ENCODE results near the gene TGFB3.

Gene TGFB3

DNA sequence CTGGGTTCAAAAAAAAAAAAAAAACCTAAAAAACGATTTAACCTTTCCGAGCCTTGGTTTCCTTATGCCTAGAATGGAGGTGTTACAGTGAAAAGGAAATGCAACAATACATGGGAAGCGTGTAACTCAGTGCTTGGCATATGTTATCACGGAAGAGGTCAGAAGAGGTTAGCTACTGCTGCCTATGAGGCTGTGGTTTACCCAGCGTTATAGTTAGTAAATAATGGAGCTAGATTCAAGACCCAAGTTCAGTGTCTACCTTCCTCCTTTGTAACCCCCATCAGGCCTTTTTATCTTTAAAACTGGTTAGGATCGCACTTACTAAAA, 4.6 kb upstream of the TGFB3 start:
- Histone ChIP-seq H3K4me3 (ENCODE audit: low read length) (peak overlapping the region; percentile 89), H3K36me3 (ENCODE audit: insufficient read depth, low read depth, low read length) (peaks cover 12% of the 10 kb centered on the region; the same call in 1 of the 2 replicates), H3K9ac (ENCODE audit: low read depth, low read length) (peak overlapping the region; percentile 83; the same call in 1 of the 2 replicates), H3K9me3 (ENCODE audit: insufficient read depth, low read depth, low read length) (no peaks in the 10 kb centered on the region), H3K27me3 (ENCODE audit: insufficient read depth, low read length) (peaks cover 27% of the 10 kb centered on the region), H3K27ac (ENCODE audit: low read length) (no peak overlapping the region), H3K4me1 (ENCODE audit: insufficient read depth, low read length) (peaks cover 4% of the 10 kb centered on the region; the same call in 1 of the 2 replicates)

DNA sequence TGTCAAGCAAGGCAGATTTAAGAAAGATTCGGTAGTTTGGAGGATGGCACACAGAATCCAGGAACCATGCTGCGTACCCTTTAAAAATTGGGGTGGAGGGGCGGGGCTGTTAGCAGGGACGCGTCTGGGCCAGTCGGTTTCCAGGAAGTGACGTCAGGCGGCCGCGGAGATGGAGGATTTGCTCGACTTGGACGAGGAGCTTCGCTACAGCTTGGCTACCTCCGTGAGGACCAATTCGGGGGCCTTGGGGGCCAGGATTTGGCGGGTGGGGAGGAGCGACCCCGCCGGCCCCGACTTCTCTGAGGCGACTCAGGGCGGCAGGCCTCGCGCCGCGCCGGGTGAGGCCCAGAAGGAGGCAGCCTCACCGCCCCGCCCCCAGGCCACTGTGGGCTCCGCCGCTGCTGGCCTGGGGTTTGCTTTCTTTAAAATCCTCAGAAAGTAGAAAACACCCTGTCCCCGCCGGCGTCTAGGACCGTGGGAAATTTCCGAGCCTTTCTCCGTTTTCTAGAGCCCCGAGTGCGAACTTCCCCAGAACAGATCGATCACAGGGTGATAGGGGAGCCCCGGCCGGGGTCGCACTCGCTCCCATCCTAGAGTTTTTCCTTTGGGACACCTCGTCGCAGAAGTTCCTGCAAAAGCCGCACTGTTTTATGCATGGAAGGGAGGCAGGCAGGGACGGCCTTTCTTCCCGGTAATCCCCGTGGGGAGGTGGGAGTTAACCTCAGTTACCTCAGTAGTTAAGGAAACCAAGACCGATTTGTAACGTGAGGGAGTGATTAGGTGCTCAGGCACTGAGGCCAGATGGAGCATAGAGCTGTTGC, 4.0 kb upstream of the TGFB3 start, which contains the start of gene IFT43:
IFT43 (plus strand) TSS at position 146 of the 821 bp plus-strand sequence; CDS start at position 170, 24 bp downstream.
- Histone ChIP-seq H3K36me3 (ENCODE audit: insufficient read depth, low read depth, low read length) (peaks cover 12% of the 10 kb centered on the region; the same call in 1 of the 2 replicates), H3K9ac (ENCODE audit: low read depth, low read length) (peak within 1 kb of the TSS; percentile 83), H3K9me3 (ENCODE audit: insufficient read depth, low read depth, low read length) (no peaks in the 10 kb centered on the region), H3K4me3 (ENCODE audit: low read length) (peak within 1 kb of the TSS; percentile 89), H3K27ac (ENCODE audit: low read length) (no peak within 1 kb of the TSS), H3K27me3 (ENCODE audit: insufficient read depth, low read length) (peaks cover 32% of the 10 kb centered on the region), H3K4me1 (ENCODE audit: insufficient read depth, low read length) (peaks cover 8% of the 10 kb centered on the region; the same call in 1 of the 2 replicates)

DNA sequence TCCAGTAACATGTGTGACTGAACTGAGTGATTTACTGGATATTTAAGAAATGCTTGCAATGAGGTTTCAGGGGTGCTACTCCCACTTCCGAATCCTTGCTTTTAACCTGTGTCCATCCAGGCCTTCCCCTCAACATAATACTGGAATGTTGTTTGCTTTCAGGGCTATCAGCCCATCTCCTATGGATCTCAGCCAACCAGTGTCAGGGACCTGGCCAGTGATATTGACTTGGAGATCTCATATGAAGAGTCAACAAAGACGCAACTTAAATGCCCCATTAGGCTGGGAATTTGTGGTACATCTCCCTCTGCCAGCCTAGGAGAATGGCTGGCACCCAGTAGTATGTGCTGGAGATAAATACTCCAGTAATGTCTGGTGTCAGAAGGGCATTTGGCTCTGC, 2.9 kb upstream of the TGFB3 start:
- Histone ChIP-seq H3K4me3 (ENCODE audit: low read length) (no peak overlapping the region), H3K4me1 (ENCODE audit: insufficient read depth, low read length) (peaks cover 8% of the 10 kb centered on the region; the same call in 1 of the 2 replicates), H3K27me3 (ENCODE audit: insufficient read depth, low read length) (peaks cover 44% of the 10 kb centered on the region), H3K9ac (ENCODE audit: low read depth, low read length) (no peak overlapping the region), H3K27ac (ENCODE audit: low read length) (no peak overlapping the region), H3K9me3 (ENCODE audit: insufficient read depth, low read depth, low read length) (no peaks in the 10 kb centered on the region), H3K36me3 (ENCODE audit: insufficient read depth, low read depth, low read length) (0 out of 2 replicates have a peak, but pooled peaks cover 3% of the 10 kb centered on the region)

DNA sequence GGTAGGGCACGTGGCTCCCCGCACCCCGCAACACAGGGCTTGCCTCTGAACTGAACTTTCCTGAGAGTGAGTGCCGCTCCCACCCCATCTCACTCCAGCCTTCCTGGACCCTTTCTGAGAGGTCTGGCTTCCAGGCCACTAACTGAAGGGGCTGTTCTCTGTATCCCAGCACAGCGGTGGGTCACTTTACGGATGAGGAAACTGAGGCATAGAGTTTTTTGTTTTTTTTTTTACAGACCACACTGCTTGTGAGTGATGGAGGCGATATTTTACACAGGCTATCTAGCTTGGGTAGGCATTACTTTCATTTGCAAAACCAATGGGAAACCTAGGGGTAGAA, 1.2 kb upstream of the TGFB3 start:
- H3K27ac ChIP-seq (ENCODE audit: low read length) = no peak overlapping the region
- no peak overlapping the region for H3K9ac ChIP-seq (ENCODE audit: low read depth, low read length)
- no peaks in the 10 kb centered on the region for H3K36me3 ChIP-seq (ENCODE audit: insufficient read depth, low read depth, low read length)
- H3K9me3 ChIP-seq (ENCODE audit: insufficient read depth, low read depth, low read length) = no peaks in the 10 kb centered on the region
- H3K27me3 ChIP-seq (ENCODE audit: insufficient read depth, low read length) = peaks cover 46% of the 10 kb centered on the region
- H3K4me3 ChIP-seq (ENCODE audit: low read length) = peak overlapping the region; percentile 83
- peaks cover 8% of the 10 kb centered on the region; the same call in 1 of the 2 replicates for H3K4me1 ChIP-seq (ENCODE audit: insufficient read depth, low read length)

DNA sequence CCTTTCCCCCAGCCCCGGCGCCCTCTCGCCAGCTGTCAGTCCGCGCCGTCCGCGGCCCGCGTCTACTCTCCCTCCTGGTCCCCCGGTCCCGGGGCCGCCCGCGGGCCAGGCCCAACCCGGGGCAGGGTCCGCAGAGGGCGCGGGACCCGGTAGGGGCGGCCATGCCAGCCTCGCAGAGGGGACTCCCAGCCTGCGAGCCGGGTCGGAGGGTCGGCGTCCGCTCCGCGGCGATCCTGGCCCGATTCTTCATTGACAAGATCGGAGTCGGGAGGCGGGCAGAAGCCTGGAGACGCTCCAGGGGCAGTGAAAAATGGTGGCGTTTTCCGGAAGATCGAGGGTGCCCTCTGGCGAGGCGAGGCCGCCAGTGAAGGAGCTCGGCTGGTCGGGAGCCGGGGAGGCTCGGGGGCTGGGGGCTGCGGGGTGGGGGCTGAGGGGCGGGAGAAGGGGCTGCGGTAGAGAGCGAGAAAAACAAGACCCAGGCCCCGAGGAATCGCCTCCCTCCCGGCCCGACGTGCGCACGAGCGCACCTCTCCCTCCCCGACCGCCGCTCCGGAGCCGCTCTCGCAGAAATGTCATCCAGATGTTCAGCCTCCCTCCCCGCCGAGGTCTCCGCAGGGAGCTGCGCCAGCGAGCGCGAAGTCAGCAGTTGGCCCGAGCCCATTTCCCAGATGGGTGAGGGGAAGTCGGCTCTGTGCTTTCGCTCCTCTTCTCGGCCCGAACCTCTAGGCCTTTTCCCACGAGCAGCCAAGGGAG, 647 bp upstream of the TGFB3 start:
- Histone ChIP-seq H3K36me3 (ENCODE audit: insufficient read depth, low read depth, low read length) (no peaks in the 10 kb centered on the region), H3K9me3 (ENCODE audit: insufficient read depth, low read depth, low read length) (no peaks in the 10 kb centered on the region), H3K27ac (ENCODE audit: low read length) (no peak overlapping the region), H3K4me1 (ENCODE audit: insufficient read depth, low read length) (peaks cover 8% of the 10 kb centered on the region; the same call in 1 of the 2 replicates), H3K4me3 (ENCODE audit: low read length) (peak overlapping the region; percentile 83), H3K9ac (ENCODE audit: low read depth, low read length) (peak overlapping the region; percentile 29; the same call in 1 of the 2 replicates), H3K27me3 (ENCODE audit: insufficient read depth, low read length) (peaks cover 46% of the 10 kb centered on the region)

DNA sequence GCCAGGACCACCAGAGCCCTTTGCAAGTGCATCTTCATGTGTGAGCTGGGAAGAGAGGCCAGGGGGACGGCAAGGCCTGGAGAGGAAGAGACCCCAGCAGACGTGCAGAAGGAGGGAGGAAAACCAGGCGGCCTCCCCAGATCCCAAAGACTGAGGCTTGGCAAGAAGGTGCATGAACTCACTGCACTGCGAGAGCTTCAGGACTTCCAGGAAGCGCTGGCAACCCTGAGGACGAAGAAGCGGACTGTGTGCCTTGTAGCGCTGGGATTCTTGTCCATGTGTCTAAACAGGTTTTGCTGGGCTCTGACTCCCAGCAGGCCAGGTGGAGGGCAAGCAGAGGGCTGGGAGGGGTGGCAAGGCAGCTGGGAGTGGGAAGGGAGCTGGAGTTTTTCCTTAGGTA, 939 bp downstream of the TGFB3 start:
- H3K36me3 ChIP-seq (ENCODE audit: insufficient read depth, low read depth, low read length) = no peaks in the 10 kb centered on the region
- peak overlapping the region; percentile 83; the same call in 1 of the 2 replicates for H3K4me3 ChIP-seq (ENCODE audit: low read length)
- H3K9me3 ChIP-seq (ENCODE audit: insufficient read depth, low read depth, low read length) = no peaks in the 10 kb centered on the region
- peaks cover 4% of the 10 kb centered on the region; the same call in 1 of the 2 replicates for H3K4me1 ChIP-seq (ENCODE audit: insufficient read depth, low read length)
- peak overlapping the region; percentile 29; the same call in 1 of the 2 replicates for H3K9ac ChIP-seq (ENCODE audit: low read depth, low read length)
- no peak overlapping the region for H3K27ac ChIP-seq (ENCODE audit: low read length)
- peaks cover 46% of the 10 kb centered on the region for H3K27me3 ChIP-seq (ENCODE audit: insufficient read depth, low read length)

DNA sequence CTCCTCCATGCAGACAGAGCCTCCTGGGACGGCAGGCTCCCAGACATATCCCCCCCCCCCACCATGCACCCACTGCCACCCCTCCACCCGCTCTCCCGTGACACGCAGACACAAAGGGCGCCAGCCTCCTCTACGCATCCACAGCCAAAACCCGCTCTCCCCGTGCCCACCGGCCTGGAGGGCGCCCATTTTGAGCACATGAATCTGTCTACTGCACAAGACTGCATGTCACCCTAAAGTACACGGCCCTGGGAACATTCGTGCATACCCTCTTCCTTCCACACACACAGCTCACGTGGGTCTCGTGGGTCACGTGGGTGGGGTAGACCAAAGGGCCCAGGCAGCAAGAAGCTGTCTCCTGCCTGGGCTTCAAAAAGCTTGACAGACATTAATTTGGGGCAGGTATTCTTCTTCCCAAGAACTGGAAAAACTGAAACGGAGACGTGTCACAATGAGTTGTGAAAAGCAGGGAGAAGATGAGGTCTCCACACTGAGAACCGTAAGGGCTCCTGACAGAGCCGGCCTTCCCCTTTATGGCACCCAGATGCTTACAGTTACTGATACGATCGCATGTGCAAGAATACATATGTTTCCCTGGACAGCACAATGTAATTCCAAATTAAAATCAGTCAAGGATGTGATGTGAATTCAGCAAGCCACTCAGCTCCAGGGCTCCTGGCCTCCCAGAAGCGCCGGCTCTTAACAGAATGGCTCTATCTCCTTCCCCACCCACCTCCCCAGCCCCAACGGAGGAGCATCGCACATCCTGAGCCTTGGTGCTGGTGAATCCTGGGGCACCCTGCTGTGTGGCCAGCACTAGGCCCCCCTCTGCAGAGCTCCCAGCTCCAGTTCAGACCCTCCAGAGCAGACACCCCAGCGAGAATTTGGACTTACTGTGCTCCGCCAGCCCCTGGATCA, 1.9 kb downstream of the TGFB3 start:
- Histone ChIP-seq H3K4me1 (ENCODE audit: insufficient read depth, low read length) (peaks cover 4% of the 10 kb centered on the region; the same call in 1 of the 2 replicates), H3K4me3 (ENCODE audit: low read length) (no peak overlapping the region), H3K9ac (ENCODE audit: low read depth, low read length) (no peak overlapping the region), H3K27ac (ENCODE audit: low read length) (no peak overlapping the region), H3K36me3 (ENCODE audit: insufficient read depth, low read depth, low read length) (no peaks in the 10 kb centered on the region), H3K9me3 (ENCODE audit: insufficient read depth, low read depth, low read length) (no peaks in the 10 kb centered on the region), H3K27me3 (ENCODE audit: insufficient read depth, low read length) (peaks cover 43% of the 10 kb centered on the region)

DNA sequence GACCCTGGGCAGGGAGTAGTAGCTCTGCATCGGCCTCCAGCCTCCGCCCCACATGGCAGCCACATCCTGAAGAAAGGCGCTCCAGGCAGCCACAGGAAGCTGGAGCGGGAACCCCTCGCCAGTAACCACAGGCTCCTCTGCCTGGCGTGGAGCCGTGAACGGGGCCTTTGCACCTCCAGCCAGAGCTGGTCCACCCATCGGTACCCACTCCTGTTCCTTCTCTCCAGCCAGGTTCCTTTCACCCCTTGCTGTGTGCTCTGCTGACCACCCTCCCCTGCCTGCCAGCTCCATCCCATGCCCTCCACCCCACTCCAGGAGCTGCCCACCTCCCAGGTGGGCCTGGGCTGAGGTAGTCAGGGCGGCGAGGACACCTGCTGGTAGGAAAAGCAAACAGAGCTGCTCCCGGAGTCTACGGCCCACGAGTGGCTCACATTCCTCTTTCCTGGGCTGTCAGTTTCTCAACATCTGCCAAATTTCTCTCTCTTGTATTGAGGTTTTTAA, 2.7 kb downstream of the TGFB3 start:
- no peak overlapping the region for H3K9ac ChIP-seq (ENCODE audit: low read depth, low read length)

DNA sequence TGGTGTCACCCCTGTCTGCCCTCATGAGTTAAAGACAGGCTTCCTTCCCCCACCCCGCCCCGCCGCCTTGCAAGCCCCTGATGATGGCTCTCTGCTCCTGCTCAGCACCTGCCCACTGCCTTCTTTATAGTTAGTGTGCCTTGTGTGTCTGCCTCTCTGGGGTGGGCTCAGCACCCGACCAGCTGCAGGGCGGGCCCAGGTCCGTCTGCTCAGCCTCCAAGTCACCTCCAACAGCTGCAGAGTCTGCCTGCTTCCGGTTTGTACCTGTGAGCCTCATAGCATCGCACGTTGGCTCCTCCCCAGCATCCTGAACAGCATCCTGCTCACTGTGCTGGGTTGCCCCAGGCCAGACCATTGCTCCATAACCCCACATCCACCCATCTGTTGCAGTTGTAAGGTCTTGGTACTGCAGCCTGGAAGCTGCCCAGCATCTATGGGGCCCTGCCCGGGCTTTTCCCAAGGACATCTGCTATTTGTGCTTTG, 3.5 kb downstream of the TGFB3 start:
- Histone ChIP-seq H3K27me3 (ENCODE audit: insufficient read depth, low read length) (peaks cover 27% of the 10 kb centered on the region), H3K9ac (ENCODE audit: low read depth, low read length) (no peak overlapping the region), H3K4me3 (ENCODE audit: low read length) (no peak overlapping the region), H3K36me3 (ENCODE audit: insufficient read depth, low read depth, low read length) (no peaks in the 10 kb centered on the region), H3K4me1 (ENCODE audit: insufficient read depth, low read length) (peaks cover 4% of the 10 kb centered on the region; the same call in 1 of the 2 replicates), H3K27ac (ENCODE audit: low read length) (no peak overlapping the region), H3K9me3 (ENCODE audit: insufficient read depth, low read depth, low read length) (no peaks in the 10 kb centered on the region)

More for the DNA sequence above, 2.7 kb downstream of the TGFB3 start:
- Histone ChIP-seq H3K27me3 (ENCODE audit: insufficient read depth, low read length) (peaks cover 35% of the 10 kb centered on the region), H3K4me3 (ENCODE audit: low read length) (no peak overlapping the region), H3K4me1 (ENCODE audit: insufficient read depth, low read length) (peaks cover 4% of the 10 kb centered on the region; the same call in 1 of the 2 replicates), H3K27ac (ENCODE audit: low read length) (no peak overlapping the region), H3K36me3 (ENCODE audit: insufficient read depth, low read depth, low read length) (no peaks in the 10 kb centered on the region), H3K9me3 (ENCODE audit: insufficient read depth, low read depth, low read length) (no peaks in the 10 kb centered on the region)

DNA sequence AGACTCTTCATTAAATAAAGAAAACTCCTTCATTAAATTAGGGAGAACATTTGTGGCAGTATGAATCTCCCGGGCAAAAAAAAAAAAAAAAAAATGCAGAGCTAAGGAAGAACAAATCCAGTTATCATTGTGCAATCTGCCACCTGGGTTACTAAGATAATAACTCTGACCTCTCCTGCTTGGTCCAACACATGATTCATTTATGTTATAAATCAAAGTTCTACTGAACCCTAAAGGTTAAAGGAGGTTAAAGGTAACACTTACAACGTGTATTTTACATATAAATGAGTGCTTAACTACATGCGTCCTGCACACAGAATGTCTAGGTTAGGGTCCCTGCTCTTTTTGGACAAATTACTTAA, 4.2 kb downstream of the TGFB3 start:
- no peaks in the 10 kb centered on the region for H3K36me3 ChIP-seq (ENCODE audit: insufficient read depth, low read depth, low read length)
- H3K4me3 ChIP-seq (ENCODE audit: low read length) = no peak overlapping the region
- no peak overlapping the region for H3K27ac ChIP-seq (ENCODE audit: low read length)
- H3K9me3 ChIP-seq (ENCODE audit: insufficient read depth, low read depth, low read length) = no peaks in the 10 kb centered on the region
- peaks cover 4% of the 10 kb centered on the region; the same call in 1 of the 2 replicates for H3K4me1 ChIP-seq (ENCODE audit: insufficient read depth, low read length)
- H3K27me3 ChIP-seq (ENCODE audit: insufficient read depth, low read length) = peaks cover 20% of the 10 kb centered on the region
- H3K9ac ChIP-seq (ENCODE audit: low read depth, low read length) = no peak overlapping the region; the same call in 1 of the 2 replicates

Measured in iPS-20b (cell line).